SW 1271 (cell line): ENCODE results near the gene KDM5A.
"Not testable (repeated sequence)": the region's sequence is repeated elsewhere in the genome, so short reads cannot be mapped to it uniquely, and the experiment has no call there.

Source experiments
- DNase-seq, 2 experiments: peaks; one replicate each; lab custom pipeline; 2025; lab: John Stamatoyannopoulos, UW

KDM5A gene

DNA sequence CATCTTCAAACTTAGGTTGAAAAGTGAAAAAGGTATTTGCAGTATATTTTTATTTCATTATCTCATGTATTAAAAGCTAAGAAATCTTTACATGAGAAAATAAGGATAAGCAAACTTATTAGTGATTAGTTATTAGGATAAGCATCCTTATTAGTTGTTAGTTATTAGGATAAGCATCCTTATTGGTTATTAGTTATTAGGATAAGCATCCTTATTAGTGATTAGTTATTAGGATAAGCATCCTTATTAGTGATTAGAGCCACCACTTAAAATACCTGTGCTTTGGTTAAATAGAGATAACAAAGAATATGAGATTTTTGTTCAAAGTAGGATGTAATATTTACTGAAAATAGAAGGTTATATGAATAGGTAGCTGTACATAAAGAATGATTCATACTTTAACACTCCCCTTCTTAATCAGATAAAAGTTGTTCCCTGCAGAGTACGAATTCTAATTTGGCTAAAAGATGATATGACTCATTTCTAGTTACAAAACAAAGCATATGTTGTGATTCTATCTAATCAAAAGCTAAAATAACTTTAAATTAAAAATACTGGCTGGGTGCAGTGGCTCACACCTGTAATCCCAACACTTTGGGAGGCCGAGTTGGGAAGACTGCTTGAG is 56.4 kb downstream of the KDM5A start:
- DNase-seq: no peak

DNA sequence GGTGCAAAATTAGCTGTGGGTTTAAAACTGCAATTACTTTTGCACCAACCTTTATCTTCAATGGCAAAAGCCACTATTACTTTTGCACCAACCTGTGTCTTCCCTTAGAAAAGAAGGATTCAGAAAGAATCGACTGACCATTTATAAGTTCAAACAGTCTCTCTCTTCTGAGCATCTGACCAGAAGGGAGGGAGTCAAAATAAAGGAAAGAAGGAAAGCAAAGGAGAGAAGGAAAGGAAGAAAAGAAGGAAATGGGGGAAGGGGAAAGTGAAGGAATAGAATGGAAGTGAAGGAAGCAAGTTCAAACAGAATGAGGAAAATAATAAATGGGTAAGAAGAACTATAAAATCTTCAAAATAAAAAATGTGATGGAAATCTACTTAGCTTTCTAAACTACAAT is 57.8 kb downstream of the KDM5A start:
- DNase-seq: no peak

DNA sequence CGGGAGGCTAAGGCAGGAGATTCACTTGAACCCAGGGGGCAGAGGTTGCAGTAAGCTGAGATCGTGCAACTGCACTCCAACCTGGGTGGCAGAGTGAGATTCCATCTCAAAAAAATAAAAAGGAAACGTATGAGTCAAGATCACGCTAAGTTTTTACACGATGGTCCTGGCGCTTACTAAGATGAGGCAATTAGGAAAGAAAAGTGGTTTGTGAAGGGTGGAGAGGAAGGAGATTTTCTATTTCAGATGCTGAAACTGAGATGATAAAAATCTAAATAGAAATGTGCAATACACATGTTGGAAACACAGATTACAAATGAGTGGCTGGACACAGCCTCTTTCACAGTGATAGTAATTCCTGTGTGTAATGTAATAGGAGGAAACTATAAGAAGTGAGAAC is 63.2 kb downstream of the KDM5A start:
- no peak for DNase-seq

DNA sequence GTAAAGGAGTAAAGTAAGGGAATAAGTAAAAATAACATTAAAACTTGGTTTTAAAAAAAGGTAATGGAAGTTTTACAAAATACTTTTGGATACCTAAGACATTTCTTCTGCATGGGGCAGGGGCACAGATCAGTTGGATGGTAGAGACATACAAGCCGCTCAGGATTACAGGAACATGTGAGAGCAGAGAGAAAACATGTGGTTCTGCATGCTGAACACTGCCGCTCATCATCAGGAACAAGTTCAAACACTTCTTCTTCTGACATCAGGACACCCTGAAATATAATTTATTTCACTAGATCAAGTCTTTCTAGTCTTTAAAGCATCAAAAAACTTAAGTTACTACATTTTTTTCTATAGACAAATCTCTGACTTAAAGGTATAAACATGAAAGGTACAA is 65.6 kb downstream of the KDM5A start:
- no peak for DNase-seq

DNA sequence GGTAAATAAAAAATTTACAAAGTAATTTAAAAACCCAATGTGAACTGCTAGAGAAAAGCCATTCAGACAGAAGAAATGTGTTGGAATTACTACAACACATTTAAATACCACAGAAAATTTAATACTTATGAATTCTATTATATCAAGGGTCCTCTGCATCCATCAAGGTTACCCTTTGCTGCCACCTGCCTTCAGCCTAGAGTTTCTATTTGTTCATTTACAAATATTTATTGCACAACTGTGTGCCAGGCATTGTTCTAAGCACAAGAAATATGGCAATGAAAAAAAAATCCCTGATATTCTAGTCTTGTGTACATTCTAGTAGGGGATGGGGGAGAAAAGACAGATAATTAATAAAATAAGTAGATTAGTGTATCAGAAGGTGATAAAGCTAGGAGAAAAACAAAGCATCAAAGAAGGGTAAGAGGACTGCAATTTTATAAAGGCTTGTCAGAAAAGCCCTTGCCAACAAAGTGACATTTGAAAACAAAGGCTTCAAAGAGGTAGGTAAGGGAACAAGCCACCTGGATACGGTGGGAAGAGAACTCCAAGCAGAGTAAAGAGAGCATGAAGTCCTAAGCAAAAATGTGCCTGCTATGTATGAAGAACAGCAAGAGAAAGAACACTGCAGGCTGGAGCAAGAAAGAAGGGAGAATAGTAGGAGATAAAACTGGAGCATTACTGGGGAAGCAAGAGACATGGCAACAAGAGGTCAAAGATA is 67.4 kb downstream of the KDM5A start:
- peak in 1 of 2 experiments; percentile 16 for DNase-seq

DNA sequence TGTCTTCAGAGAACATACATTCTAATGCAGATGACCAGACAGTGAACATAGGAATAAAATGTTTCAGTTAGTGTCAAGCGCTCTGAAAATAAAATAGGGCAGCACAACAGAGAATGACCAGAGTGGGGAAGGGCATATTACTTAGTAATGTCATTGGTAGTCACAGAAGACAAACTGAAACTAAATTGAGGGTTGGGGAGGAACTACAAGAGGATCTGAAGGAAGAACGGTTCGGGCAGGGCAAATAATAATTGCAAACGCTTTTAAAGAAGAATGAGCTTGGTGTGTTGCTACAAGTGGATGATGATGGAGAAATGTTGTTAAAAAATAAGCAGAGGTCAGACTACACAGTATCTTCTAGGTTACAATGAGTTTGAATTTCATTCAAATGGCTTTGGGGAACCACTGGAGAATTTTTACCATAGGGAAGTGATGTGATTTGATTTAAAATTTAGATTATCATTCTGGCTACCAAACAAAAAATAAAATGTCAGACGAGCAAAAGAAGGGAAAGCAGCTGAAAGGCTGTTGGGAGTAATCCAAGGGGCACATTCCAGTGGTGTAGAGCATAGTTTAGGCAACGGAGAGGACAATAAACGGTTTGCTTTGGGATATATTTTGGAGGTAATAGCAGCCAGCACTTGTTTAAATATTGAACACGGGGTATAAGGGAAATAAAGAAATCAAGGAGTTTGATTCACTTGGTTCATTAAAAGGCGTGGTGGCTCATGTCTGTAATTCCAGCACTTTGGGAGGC is 70.2 kb downstream of the KDM5A start:
- no peak for DNase-seq

DNA sequence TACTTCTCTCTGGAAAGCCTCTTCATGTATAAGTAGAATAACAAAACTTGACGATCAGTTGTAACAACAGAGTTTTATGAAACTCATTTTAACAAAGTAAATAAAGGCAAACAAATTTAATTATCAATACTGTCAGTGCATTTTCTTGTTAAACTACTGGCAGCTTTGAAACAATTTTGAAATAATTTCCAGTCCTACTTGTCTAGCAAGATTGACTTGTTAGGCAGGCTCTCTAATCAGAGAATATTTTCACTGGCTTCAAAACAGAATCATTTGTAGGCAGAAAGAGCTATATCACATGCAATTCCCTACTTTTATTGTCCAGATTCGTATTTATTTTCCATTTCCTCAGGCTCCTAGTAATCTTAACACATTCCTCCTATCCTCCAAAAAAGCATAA is 80.6 kb downstream of the KDM5A start:
- DNase-seq: no peak

DNA sequence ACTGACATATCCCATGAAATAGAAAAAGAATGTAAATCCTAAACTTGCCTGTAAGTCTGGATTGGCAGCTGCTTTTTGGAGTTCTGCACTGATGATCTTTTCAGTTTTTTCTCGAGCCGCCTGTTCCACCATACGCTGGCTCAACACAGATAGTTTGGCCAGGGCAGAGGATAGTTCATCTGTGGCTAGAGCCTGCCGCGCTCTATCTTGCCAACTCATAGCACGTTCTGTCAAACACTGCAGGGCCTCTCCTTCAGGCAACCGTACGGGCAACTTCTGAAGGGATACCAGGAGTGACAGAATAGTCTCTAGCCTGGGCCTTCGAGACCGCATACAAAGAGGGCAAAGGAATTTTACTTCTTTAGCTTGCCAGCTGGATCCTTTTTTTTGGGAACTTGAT is 81.7 kb downstream of the KDM5A start:
- no peak for DNase-seq

DNA sequence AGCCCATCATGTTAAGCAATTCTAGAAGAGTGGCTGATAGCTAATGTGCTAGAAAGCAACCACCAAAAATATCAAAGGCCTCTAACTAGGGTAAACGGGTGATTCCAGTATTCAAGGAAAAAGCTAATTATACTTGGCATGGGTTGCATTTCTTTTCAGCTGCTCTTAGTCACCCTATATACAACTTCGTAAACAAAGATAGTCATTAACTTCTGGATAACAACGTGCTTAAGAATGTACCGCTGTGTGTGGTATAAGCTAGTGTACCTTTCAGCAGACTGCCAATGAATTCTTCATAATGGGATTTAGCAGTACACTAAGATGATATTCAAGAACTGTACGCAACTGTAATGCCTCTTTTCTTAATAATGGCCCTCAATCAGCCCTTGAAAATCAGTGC is 84.3 kb downstream of the KDM5A start:
- no peak for DNase-seq

DNA sequence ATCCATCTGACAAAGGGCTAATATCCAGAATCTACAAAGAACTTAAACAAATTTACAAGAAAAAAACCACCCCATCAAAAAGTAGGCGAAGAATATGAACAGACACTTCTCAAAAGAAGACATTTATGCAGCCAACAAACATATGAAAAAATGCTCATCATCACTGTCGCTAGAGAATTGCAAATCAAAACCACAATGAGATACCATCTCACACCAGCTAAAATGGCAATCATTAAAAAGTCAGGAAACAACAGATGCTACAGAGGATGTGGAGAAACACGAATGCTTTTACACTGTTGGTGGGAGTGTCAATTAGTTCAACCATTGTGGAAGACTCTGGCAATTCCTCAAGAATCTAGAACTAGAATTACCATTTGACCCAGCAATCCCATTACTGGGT is 86.4 kb downstream of the KDM5A start:
- not testable (repeated sequence) for DNase-seq

DNA sequence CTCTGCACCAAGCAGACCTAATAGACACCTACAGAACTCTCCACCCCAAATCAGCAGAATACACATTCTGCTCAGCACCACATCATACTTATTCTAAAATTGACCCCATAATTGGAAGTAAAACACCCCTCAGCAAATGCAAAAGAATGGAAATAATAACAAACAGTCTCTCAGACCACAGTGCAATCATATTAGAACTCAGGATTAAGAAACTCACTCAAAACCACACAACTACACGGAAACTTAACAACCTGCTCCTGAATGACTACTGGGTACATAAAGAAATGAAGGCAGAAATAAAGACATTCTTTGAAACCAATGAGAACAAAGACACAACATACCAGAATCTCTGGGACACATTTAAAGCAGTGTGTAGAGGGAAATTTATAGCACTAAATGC is 89.0 kb downstream of the KDM5A start:
- DNase-seq: not testable (repeated sequence)

DNA sequence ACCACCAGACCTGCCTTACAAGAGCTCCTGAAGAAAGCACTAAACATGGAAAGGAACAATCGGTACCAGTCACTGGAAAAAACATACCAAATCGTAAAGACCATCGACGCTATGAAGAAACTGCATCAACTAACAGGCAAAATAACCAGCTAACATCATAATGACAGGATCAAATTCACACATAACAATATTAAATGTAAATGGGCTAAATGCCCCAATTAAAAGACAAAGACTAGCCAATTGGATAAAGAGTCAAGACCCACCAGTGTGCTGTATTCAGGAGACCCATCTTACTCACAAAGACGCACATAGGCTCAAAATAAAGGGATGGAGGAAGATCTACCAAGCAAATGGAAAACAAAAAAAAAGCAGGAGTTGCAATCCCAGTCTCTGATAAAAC is 89.6 kb downstream of the KDM5A start:
- DNase-seq: not testable (repeated sequence)

DNA sequence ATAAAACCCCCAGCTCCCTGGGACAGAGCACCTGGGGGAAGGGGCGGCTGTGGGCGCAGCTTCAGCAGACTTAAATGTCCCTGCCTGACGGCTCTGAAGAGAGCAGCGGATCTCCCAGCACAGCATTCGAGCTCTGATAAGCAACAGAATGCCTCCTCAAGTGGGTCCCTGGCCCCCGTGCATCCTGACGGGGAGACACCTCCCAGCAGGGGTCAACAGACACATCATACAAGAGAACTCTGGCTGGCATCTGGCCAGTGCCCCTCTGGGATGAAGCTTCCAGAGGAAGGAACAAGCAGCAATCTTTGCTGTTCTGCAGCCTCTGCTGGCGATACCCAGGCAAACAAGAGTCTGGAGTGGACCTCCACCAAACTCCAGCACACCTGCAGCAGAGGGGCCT is 91.1 kb downstream of the KDM5A start:
- DNase-seq: not testable (repeated sequence)

DNA sequence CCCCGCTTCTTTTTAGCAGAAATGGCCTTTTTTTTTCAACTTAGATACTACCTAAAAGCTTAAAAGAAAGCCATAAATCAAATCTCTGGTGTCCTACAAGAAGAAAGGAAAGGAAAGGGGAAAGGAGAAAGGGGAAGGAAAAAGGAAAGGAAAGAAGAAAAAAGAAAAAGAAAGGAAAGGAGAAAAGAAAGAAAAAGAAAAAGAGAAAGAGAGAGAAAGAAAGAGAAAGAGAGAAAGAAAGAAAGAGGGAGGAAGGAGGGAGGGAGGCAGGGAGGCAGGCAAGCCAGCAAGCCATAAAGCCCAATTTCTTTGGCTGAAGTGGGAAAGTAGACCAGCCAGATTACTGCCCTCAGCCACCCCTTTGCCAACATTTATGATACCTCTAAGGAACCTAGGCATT is 94.0 kb downstream of the KDM5A start:
- DNase-seq: no peak

DNA sequence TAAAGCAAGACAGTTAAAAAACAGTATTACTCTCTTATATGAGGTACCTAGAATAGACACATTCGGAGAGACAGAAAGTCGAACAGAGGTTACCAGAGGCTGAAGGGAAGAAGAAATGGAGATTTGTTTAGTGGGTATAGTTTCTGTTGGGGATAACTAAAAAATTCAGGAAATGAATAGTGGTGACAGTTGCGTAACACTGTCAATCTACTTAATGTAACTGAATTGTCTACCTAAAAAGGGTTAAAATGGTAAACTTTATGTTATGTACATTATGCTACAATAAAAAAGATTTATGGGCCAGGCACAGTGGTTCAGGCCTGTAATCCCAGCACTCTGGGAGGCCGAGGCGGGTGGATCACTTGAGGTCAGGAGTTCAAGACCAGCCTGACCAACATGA is 95.9 kb downstream of the KDM5A start:
- no peak for DNase-seq

DNA sequence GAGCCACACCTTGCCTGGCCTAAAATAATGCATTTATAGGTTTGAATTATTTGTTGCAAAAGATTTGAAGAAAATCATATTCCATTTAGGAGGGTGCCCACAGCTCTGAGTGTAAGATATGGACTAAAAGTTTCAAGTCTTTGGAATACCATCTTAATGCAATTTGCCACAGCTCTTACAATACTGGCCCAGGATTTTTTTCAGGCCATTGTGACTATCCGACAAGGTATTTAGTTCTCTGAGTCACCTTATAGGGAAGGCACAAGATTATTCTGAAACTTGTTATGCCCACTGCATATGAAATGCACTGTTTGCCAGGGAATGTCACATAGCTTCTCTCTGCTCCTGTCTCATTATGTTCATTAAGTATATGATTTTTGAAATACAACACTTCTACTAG is 96.9 kb downstream of the KDM5A start:
- DNase-seq: peak in 1 of 2 experiments; percentile 15

DNA sequence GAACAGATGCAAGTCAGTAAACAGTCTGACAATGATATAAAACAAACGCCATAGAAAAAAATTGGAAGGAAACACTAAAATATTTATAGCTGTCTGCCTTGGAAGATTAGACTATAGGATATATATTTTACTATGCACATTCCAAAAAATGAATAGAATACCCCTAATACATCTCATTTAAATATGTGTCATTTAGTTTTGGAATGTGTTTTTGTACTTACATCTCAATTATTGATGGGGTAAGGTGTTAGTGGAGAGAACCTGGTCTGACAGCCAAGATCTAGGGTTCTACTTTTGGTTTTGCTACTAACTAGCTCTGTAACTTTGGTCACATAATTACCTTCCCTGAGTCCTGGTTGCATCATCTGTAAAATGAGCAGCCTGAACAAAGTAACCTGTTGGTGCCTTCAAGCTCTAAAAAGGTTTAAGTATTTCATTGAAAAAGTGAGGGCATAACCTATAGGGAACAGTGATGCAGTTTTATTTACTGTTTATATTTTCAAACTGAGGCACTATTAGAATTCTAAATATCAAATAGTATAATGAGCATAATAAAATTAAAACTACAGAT is 97.9 kb downstream of the KDM5A start:
- no peak for DNase-seq

DNA sequence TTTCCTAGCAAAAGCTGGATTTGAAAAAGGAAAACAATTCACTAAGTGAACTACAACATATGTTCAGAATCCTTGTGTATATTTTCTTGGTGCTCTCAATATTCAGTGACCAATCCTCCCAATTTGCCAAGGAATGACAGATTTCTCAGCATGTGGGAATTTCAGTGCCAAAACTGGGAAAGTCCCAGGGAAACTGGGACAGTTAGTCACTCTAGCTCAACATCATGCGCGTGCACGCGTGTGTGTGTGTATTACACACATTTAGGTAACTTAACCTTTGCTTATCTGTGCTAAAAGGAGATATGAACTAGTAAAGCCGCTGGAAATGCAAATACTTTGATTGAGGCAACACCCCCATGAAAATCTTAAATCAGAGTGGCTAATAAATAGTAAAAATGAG is 100.4 kb downstream of the KDM5A start:
- DNase-seq: no peak

DNA sequence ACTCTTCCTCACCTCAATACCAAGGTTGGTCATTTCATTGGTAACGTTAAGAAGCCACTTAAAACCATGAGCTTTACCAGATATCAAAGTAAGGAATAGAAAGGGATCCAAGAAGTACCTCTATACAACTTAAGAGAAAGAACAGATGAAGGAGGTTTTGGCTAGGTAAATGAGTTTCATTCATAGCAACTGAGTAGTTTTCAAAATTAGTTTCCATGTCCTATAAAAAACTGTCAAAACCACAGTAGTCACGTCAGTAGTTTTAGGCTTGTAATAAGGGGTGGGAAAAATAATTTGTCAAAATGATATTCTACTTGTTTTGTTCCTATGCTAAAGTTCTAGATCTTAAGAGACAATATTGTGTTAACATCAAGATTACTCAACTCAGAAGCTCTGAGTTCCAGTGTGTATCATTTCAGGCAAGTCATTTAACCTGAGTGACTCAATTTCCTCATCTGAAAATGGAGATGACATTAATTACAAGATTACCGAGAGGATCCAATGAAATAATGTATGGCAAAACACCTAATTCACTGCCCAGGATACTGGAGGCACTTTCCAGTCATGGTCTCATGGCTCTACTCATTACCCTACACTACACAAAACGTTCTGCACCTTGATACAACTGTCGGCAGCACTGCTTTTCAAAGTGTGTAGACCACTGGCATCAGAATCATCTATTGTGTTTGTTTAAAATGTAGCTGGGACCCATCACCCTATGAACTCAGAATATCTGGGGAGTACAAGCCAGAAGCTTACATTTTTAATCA is 102.4 kb downstream of the KDM5A start:
- DNase-seq: no peak

DNA sequence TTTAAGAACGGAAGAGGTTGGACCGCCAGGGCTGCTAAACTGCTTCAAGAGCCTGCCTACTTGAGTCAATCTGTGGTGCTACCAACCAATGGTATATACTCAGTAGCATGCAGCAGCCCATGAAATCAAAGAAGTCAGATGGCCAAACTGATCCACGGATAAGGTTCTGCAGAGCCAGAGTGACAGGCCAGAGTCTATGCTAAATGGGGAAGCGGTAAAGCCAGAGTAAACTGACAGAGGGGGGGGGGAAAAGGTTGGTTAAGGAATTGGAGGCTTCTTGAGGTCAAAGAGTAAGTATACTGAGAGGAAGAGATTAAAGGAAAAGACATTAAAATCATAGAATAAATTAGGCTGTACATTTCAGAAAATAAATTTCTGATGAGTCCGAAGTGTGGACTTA is 111.1 kb downstream of the KDM5A start:
- no peak for DNase-seq

DNA sequence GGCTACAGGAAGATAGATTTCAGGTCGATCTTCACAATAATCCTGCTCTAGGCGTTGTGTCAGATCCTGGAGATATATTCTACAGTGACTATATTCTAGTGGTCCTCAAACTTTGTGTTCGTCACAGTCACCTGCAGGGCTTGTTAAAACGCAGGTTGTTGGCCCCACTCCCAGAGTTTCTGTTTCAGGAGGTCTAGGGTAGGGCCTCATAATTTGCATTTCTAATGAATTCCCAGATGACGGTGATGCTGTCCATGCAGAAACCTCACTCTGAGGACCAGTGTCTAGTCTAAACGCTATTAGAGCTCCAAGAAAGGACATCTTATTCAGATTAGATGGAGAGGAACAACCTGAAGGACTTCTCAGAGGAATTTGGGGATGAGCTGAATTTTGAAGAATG is 113.3 kb downstream of the KDM5A start:
- DNase-seq: no peak

DNA sequence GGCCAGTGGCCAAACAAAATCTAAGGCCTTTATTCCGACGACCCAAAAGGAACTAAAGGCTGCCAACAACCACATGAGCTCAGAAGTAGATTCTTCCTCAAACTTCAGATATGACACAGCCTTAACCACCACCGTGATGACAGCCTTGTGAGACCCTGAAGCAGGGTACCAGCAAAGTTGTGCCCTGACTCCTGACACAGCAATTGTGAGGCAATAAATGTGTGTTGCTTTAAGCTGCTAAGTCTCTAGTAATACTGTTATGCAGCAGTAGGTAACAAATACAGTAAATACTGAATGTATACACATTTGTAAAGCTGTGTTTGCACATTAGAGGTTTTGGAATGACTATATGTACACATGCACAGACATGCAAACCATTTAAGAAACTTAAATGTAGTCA is 115.7 kb downstream of the KDM5A start:
- DNase-seq: no peak
